Trophoblast cell (in vitro differentiated cells and primary cell): Measurements from ENCODE around the gene COX6B1.
A peak's percentile ranks its signal among the peaks of the same experiment; 100 is the strongest.

Experiments used
- DNase-seq, 2 donors: peaks; one replicate each; pipeline ENCODE4 v3.0.0-alpha.2; 2016
- H2AFZ ChIP-seq: 2 replicates; pipeline ENCODE4 v1.6.1; 2013; ENCODE audit warnings: low read length, moderate library complexity, mild to moderate bottlenecking; ENCODE audit not compliant: insufficient read depth, poor library complexity
- H2AK5ac ChIP-seq: 2 replicates; pipeline ENCODE4 v1.6.1; 2013; ENCODE audit warnings: mild to moderate bottlenecking, low read length
- H2BK120ac ChIP-seq: 2 replicates; pipeline ENCODE4 v1.6.1; 2013; ENCODE audit warnings: low read length, mild to moderate bottlenecking, moderate library complexity; ENCODE audit not compliant: insufficient read depth, poor library complexity
- H2BK12ac ChIP-seq: 2 replicates; pipeline ENCODE4 v1.6.1; 2013; ENCODE audit warnings: mild to moderate bottlenecking, low read length, moderate library complexity
- H2BK5ac ChIP-seq: 2 replicates; pipeline ENCODE4 v1.6.1; 2013; ENCODE audit warnings: low read length, low read depth, moderate library complexity, mild to moderate bottlenecking; ENCODE audit not compliant: poor library complexity
- H3K14ac ChIP-seq: 2 replicates; pipeline ENCODE4 v1.6.1; 2013; ENCODE audit warnings: mild to moderate bottlenecking, low read length
- H3K18ac ChIP-seq: 2 replicates; pipeline ENCODE4 v1.6.1; 2013; ENCODE audit warnings: mild to moderate bottlenecking, low read length
- H3K23ac ChIP-seq: 2 replicates; pipeline ENCODE4 v1.6.1; 2013; ENCODE audit warnings: low read length
- H3K27ac ChIP-seq: 2 replicates; pipeline ENCODE4 v1.5.1; 2013; ENCODE audit warnings: low read depth, mild to moderate bottlenecking, inconsistent platforms, low read length, moderate library complexity
- H3K27me3 ChIP-seq: 2 replicates; pipeline ENCODE4 v1.6.1; 2013; ENCODE audit warnings: inconsistent platforms, mild to moderate bottlenecking, low read length, moderate library complexity; ENCODE audit not compliant: insufficient read depth
- H3K36me3 ChIP-seq, 2 experiments: 1 replicate in 1 of 2; 2 replicates in 1 of 2; pipeline ENCODE4 v1.6.1; 2013; ENCODE audit warnings: low read length in 2 of 2, mild to moderate bottlenecking in 2 of 2, moderate library complexity in 1 of 2; ENCODE audit not compliant: insufficient read depth in 2 of 2, control insufficient read depth in 1 of 2
- H3K4ac ChIP-seq: 2 replicates; pipeline ENCODE4 v1.6.1; 2013; ENCODE audit warnings: low read depth, mild to moderate bottlenecking, low read length, moderate library complexity
- H3K4me1 ChIP-seq, 2 experiments: 1 replicate in 1 of 2; 2 replicates in 1 of 2; pipeline ENCODE4 v1.6.1; 2013; ENCODE audit warnings: low read length in 2 of 2, mild to moderate bottlenecking in 2 of 2, moderate library complexity in 1 of 2; ENCODE audit not compliant: insufficient read depth in 2 of 2, control insufficient read depth in 1 of 2
- H3K4me2 ChIP-seq: 2 replicates; pipeline ENCODE4 v1.6.1; 2013; ENCODE audit warnings: inconsistent platforms, mild to moderate bottlenecking, low read length, moderate library complexity
- H3K4me3 ChIP-seq: 2 replicates; pipeline ENCODE4 v1.5.1; 2013; ENCODE audit warnings: mild to moderate bottlenecking, low read depth, low read length, inconsistent platforms
- H3K79me1 ChIP-seq: one replicate; pipeline ENCODE4 v1.6.1; 2013; ENCODE audit warnings: low read length
- H3K79me2 ChIP-seq: 2 replicates; pipeline ENCODE4 v1.6.1; 2013; ENCODE audit warnings: low read length, mild to moderate bottlenecking; ENCODE audit not compliant: control insufficient read depth, insufficient read depth, poor library complexity
- H3K9ac ChIP-seq: 2 replicates; pipeline ENCODE4 v1.6.1; 2013; ENCODE audit warnings: mild to moderate bottlenecking, low read length
- H3K9me3 ChIP-seq: 2 replicates; pipeline ENCODE4 v1.6.1; 2013; ENCODE audit warnings: low read depth, mild to moderate bottlenecking, control low read depth, inconsistent platforms, low read length; ENCODE audit not compliant: insufficient read depth
- H4K12ac ChIP-seq: 2 replicates; pipeline ENCODE4 v1.6.1; 2013; ENCODE audit warnings: low read depth, mild to moderate bottlenecking, low read length, moderate library complexity
- H4K8ac ChIP-seq: 2 replicates; pipeline ENCODE4 v1.6.1; 2013; ENCODE audit warnings: low read depth, mild to moderate bottlenecking, low read length, moderate library complexity
- H4K91ac ChIP-seq: one replicate; pipeline ENCODE4 v1.6.1; 2013; ENCODE audit warnings: low read depth, mild to moderate bottlenecking, low read length, moderate library complexity
- WGBS: extraction: QIAGEN DNeasy Blood & Tissue Kit; methylation state at CpG from one replicate; pipeline ENCODE4 v1.1.7; 2013; ENCODE audit warnings: missing lambda C conversion rate; ENCODE audit not compliant: insufficient read length, insufficient coverage; ENCODE audit errors: extremely low coverage; 5-methylcytosine and 5-hydroxymethylcytosine counted together

COX6B1 gene

GRCh38 chr19:35669974-35670373 is 21.9 kb downstream of the COX6B1 start:
- Histone ChIP-seq H3K4me1 (peaks cover 4% of the 10 kb centered on the region in 2 experiments), H4K91ac (no peak overlapping the region), H3K4ac (no peak overlapping the region), H3K36me3 (peaks cover 0 to 2% of the 10 kb centered on the region in 2 experiments), H3K79me1 (no peaks in the 10 kb centered on the region), H3K14ac (no peak overlapping the region), H3K4me2 (no peak overlapping the region), H3K18ac (no peak overlapping the region), H2BK12ac (no peak overlapping the region), H2BK5ac (no peak overlapping the region), H2AK5ac (no peak overlapping the region), H4K12ac (no peak overlapping the region), H3K23ac (no peak overlapping the region), H2BK120ac (no peak overlapping the region), H3K79me2 (no peaks in the 10 kb centered on the region), H4K8ac (no peak overlapping the region), H3K27ac (no peak overlapping the region), H3K9ac (no peak overlapping the region), H2AFZ (no peak overlapping the region), H3K9me3 (peaks cover 1% of the 10 kb centered on the region), H3K27me3 (no peaks in the 10 kb centered on the region), H3K4me3 (no peak overlapping the region)
- no peak for DNase-seq
- WGBS = no CpG with 5 or more reads among the region's 4 CpGs

- H3K4me1 ChIP-seq = peaks cover 4% of the 10 kb centered on the region in 2 experiments
- H4K8ac ChIP-seq = no peak overlapping the region
- WGBS = no CpG with 5 or more reads among the region's 1 CpG
- no peak overlapping the region for H2BK120ac ChIP-seq
- H3K79me1 ChIP-seq = no peaks in the 10 kb centered on the region
- H3K4me2 ChIP-seq = no peak overlapping the region
- H2BK5ac ChIP-seq = no peak overlapping the region
- H4K12ac ChIP-seq = no peak overlapping the region
- no peak overlapping the region for H3K27ac ChIP-seq
- no peak overlapping the region for H3K4ac ChIP-seq
- H3K18ac ChIP-seq = no peak overlapping the region
- H2BK12ac ChIP-seq = no peak overlapping the region
- no peak overlapping the region for H3K14ac ChIP-seq
- H3K23ac ChIP-seq = no peak overlapping the region
- no peaks in the 10 kb centered on the region for H3K36me3 ChIP-seq
- H4K91ac ChIP-seq = no peak overlapping the region
- H3K79me2 ChIP-seq = no peaks in the 10 kb centered on the region
- no peaks in the 10 kb centered on the region for H3K27me3 ChIP-seq
- no peak overlapping the region for H2AFZ ChIP-seq
- no peak overlapping the region for H3K4me3 ChIP-seq
- H3K9me3 ChIP-seq = peaks cover 1% of the 10 kb centered on the region
- DNase-seq = peak in 1 of 2 donors; percentile 38
- H3K9ac ChIP-seq = no peak overlapping the region
- no peak overlapping the region for H2AK5ac ChIP-seq
These were observed 22.6 kb downstream of the COX6B1 start for GRCh38 chr19:35670686-35671085.

GRCh38 chr19:35671818-35672217 is 23.7 kb downstream of the COX6B1 start:
- no CpG with 5 or more reads among the region's 3 CpGs for WGBS
- H3K4ac ChIP-seq = no peak overlapping the region
- H3K36me3 ChIP-seq = no peaks in the 10 kb centered on the region
- no peak overlapping the region for H2AFZ ChIP-seq
- H3K79me2 ChIP-seq = no peaks in the 10 kb centered on the region
- H3K9me3 ChIP-seq = peaks cover 1% of the 10 kb centered on the region
- peaks cover 4% of the 10 kb centered on the region in 2 experiments for H3K4me1 ChIP-seq
- no peak overlapping the region for H2AK5ac ChIP-seq
- H4K8ac ChIP-seq = no peak overlapping the region
- H3K14ac ChIP-seq = no peak overlapping the region
- H4K12ac ChIP-seq = no peak overlapping the region
- H2BK5ac ChIP-seq = no peak overlapping the region
- H2BK120ac ChIP-seq = no peak overlapping the region
- H3K27me3 ChIP-seq = no peaks in the 10 kb centered on the region
- H3K79me1 ChIP-seq = no peaks in the 10 kb centered on the region
- no peak overlapping the region for H3K23ac ChIP-seq
- H3K4me2 ChIP-seq = no peak overlapping the region
- peak; percentile 72 to 84 for DNase-seq
- H4K91ac ChIP-seq = no peak overlapping the region
- no peak overlapping the region for H2BK12ac ChIP-seq
- H3K18ac ChIP-seq = no peak overlapping the region
- H3K27ac ChIP-seq = no peak overlapping the region
- H3K9ac ChIP-seq = no peak overlapping the region
- H3K4me3 ChIP-seq = no peak overlapping the region

GRCh38 chr19:35673121-35673804 is 25.1 kb downstream of the COX6B1 start:
- no CpG with 5 or more reads among the region's 39 CpGs for WGBS
- H3K4me2 ChIP-seq = peak overlapping the region; percentile 77
- H2AK5ac ChIP-seq = no peak overlapping the region
- no peaks in the 10 kb centered on the region for H3K79me2 ChIP-seq
- no peak overlapping the region for H2BK5ac ChIP-seq
- no peak overlapping the region for H3K23ac ChIP-seq
- H2BK120ac ChIP-seq = no peak overlapping the region
- no peaks in the 10 kb centered on the region for H3K36me3 ChIP-seq
- no peak overlapping the region for H4K91ac ChIP-seq
- H4K8ac ChIP-seq = no peak overlapping the region
- H3K14ac ChIP-seq = no peak overlapping the region
- H3K27me3 ChIP-seq = no peaks in the 10 kb centered on the region
- H2AFZ ChIP-seq = peak overlapping the region; percentile 0
- DNase-seq = peak; percentile 83 to 88
- H3K4ac ChIP-seq = no peak overlapping the region
- H3K4me3 ChIP-seq = peak overlapping the region; percentile 50
- peaks cover 4% of the 10 kb centered on the region in 2 experiments for H3K4me1 ChIP-seq
- no peaks in the 10 kb centered on the region for H3K9me3 ChIP-seq
- no peak overlapping the region for H3K9ac ChIP-seq
- H2BK12ac ChIP-seq = no peak overlapping the region
- no peak overlapping the region for H3K27ac ChIP-seq
- H4K12ac ChIP-seq = no peak overlapping the region
- H3K18ac ChIP-seq = no peak overlapping the region
- no peaks in the 10 kb centered on the region for H3K79me1 ChIP-seq
